T-helper 2 cell (primary cell): ENCODE data around the gene TMPRSS6.

Experiments
- DNase-seq, 5 experiments: peaks; one replicate each; pipeline versions ENCODE4 v3.0.0 to v3.0.0-alpha.2; 2012 to 2022

Gene TMPRSS6

DNA sequence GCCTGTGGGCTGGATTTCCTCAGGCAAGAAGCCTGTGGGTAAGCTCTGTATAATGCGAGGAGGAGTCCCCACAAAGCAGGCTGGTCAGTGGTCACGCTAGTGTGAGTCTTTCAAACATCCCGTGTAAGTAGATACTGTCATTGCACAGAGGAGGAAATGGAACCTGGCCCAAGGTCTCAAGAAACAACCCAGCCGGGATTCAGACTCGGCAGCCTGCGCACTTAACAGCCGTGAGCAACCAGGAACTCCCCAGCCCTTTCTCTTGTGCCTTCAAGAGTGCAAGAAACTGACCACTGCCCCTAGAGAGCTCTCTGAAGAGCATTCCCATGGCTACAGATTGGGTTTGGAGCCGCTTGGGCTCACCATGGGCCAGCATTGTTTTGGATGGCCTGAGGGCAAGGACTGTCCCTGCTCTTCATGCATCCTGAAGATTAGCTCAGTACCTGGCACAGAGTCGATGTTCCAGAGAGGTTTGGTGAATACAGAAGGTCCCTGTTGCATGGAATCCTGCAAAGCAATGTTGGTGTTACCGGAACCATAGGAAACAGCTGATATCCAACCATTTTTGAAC, 83.9 kb downstream of the TMPRSS6 start:
- DNase-seq: no peak

DNA sequence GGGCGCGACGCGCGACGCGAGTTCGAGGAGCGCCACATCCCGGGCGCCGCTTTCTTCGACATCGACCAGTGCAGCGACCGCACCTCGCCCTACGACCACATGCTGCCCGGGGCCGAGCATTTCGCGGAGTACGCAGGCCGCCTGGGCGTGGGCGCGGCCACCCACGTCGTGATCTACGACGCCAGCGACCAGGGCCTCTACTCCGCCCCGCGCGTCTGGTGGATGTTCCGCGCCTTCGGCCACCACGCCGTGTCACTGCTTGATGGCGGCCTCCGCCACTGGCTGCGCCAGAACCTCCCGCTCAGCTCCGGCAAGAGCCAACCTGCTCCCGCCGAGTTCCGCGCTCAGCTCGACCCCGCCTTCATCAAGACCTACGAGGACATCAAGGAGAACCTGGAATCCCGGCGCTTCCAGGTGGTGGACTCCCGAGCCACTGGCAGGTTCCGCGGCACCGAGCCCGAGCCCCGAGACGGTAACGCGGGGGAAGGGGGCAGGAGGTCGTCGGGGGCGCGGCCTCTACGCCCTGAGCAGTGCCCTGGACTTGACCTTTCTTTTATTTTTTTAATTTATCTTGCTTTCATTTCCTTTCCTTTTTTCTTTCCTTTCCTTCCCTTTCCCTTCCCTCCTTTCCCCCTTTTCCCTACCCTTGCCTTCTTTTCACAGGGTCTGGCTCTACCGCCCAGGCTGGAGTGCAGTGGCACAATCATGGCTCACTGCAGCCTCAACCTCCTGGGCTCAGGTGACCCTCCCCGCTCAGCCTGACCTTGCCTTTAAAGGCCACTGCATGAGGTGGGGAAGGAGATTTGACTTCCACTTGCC, 85.0 kb downstream of the TMPRSS6 start:
- DNase-seq: no peak

DNA sequence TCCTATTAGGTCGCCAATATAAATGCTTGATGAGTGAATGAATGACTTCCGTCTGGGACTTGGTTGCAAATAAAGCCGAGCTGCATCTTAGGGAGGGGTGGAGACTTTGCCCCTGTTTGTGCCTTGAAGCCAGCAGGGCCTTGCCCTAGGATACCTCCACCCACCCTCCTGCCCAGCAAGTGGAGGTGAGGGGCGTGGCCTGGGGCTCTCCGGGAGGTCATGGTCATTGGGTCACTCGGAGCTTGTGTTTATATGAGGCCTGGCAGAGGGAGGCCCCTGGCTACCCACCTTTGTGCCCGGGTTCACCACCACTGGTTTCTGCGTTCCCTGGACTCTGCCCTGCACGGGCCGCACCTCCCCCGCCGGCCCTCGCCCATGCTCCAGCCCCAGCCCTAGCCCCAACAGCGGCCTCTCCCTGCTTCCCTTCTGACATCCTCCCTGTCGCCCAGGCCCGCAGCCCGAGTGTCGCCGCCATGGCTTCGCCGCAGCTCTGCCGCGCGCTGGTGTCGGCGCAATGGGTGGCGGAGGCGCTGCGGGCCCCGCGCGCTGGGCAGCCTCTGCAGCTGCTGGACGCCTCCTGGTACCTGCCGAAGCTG, 85.7 kb downstream of the TMPRSS6 start:
- DNase-seq: no peak

DNA sequence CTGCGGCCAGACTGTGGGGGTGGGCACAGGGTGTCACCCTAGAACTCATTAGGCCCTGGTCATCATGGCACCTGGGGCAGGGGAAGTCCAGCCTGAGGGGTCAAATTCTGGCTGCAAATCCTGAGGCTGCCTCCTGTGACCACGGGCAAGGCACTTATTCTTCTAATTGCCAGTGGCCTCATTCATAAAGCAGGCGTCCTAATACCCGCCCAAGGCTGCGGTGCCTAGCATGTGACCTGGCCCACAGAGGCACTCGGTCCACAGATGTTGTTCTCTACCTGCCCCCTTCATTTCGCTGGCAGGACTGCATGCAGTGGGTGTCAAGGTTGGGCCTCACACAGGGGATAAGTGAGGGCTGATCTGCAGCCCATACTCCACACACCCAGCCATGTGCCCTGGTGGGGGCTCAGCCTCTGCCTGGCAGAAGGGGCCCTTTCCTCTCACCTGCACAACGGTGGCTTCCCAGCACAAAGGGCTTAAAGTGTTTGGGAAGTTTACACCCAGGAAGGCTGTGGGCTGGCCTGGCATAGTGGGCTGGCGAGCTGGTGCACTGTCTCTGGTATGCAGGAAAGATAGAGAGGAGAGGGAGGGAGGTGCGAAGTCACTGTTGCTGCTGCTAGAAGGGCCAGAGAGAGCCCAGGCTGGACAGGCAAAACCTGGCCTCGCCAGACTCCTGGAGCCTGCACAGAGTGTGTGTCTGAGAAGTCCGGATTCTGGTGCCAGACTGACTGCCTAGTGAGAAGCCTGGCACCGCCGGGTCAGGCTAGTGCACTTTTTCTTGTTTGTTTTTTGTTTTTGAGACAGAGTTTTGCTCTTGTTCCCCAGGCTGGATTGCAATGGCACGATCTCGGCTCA, 86.8 kb downstream of the TMPRSS6 start:
- no peak for DNase-seq

DNA sequence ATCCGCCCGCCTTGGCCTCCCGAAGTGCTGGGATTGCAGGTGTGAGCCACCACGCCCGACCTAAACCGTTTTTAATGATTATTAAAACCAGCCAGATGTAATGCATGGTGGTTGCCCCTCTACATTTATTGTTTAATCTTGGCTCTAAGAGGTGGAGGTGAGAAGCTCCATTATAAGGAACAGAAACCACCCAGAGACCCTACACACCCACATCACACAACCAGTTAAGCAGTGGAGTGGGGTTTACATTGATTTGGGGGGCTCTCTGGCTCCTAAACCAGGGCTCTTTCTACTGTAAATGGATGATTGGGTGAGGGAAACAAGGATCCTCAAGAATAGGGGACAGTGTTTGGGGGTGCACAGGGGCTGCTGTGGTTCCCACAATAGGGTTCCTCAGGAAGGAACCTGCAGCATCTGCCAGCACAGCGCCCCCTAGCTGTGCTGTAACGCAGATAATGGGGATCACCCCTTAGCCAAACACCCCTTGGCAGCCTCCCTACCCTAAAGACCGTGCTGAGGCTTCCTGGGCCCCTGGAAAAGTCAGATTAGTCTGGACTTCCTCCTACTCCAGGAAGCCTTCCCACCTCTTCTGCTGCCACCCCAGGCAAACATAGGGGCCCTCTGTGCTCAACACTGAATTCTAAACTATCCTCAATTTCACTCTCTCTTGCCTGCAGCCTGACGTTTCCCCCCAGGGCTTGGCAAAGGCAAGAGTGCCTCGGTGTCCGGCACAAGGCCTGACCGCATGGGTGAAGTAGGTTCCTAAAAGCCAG, 87.6 kb downstream of the TMPRSS6 start:
- peak; percentile 19 to 71 (median 30) for DNase-seq

DNA sequence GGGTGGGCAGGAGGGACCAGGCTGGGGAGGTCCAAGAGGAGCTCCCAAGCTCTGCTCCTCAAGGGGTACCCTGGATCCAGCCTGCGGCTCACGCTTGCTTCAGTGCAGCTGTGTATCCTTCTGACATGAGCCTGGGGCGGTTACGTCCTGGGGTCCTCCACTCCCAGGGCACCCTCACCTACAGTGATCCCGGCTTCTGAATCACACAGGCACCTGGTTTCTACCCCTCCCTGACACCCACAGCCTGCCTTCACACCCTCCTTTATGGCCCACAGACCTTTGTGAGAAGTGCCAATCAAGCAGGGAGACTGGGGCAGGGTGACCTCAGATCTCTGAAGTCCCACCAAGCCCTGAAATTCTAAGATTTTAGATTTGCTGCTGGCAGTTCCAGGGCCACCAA, 88.5 kb downstream of the TMPRSS6 start:
- DNase-seq: no peak

DNA sequence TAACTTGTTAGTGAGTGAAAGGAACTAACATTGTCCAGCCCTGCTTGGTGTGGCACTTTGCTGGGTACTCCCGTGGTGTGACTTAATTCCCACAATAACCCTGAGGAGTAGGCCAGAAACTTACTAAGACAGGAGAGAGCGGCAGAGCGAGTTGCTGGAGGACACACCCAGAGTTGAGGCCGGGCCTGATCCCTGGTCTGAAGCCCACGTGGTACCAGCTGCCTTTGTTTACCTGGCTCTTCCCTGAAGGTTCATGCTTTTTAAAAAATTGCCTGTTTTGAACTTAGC, 89.4 kb downstream of the TMPRSS6 start:
- peak in 1 of 5 experiments; percentile 38 for DNase-seq

DNA sequence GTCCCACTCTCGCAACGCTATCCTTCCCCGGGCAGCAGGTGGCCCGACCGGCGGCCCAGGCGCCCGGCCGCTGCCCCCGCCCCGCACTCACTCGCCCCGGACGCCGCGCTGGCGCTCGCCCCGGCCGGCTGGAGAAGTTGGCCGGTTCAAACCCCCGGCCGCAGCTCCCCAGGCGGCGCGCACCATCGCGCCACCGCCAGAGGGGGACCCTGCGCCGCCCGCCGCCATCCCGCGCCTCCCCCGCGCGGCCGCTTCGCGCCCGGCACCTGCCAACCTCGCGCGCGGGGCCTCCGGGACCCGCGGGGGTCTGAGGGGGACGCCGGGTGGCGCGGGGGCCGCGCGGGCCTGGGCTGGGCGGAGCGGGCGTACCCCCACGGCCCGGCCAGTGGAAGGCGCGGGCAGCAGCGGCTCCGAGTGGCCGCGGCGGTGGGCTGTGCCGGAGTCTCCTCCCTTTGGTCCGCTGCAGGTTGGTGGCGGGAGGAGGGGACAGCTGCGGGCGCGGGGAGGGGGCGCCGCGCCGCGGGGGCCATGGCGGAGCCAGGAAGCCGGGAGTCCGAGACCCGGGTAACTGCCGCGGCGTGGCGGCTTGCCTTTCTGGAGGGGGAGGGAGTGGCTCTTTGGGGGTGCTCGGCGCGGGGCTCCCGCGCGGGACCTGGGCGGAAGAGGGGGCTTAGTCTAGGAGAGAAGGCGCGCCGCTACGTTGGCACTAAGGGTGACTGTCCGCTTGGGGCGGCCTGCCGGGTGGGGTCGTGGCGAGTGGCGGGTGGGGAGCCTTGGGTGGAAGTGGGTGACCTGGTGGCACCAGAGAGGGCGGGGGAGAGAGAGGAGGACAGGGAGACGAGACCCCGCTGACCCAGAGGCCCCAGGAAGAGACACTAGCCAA, 90.0 kb downstream of the TMPRSS6 start, which contains the start of the genes MPST and TST:
Gene MPST (plus strand): TSS at position 434 of the 883 bp plus-strand sequence. CDS start 95 bp downstream, at position 529.
Gene TST (minus strand): TSS at position 139 of the 883 bp plus-strand sequence. CDS start 715 bp downstream, outside the sequence.
- peak in 4 of 5 experiments; percentile 5 to 65 (median 22) for DNase-seq

DNA sequence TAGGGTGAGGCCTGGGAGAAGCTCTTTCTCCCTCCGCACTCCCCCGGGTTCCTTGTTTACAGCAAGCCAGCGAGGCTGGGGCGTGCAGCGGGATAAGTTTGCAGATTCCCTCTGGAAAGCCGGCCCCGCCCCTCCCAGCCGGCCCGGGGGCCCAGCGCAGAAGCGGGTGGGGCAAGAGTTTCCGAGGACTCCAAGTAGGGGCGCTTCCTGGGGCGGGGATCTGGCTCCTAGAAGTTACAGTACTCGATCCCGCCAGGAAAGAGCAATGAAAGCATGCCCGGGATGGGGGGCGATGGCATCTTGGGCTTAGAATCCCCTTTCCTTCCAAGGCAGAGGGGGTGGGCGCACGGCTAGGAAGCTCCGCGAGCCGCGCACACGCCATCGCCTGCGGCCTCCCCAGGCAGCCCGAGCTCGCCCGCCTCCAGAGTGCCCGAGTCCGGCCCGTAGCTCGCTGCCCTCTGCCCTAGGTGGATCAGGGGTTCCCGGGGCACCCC, 90.7 kb downstream of the TMPRSS6 start:
- no peak for DNase-seq

DNA sequence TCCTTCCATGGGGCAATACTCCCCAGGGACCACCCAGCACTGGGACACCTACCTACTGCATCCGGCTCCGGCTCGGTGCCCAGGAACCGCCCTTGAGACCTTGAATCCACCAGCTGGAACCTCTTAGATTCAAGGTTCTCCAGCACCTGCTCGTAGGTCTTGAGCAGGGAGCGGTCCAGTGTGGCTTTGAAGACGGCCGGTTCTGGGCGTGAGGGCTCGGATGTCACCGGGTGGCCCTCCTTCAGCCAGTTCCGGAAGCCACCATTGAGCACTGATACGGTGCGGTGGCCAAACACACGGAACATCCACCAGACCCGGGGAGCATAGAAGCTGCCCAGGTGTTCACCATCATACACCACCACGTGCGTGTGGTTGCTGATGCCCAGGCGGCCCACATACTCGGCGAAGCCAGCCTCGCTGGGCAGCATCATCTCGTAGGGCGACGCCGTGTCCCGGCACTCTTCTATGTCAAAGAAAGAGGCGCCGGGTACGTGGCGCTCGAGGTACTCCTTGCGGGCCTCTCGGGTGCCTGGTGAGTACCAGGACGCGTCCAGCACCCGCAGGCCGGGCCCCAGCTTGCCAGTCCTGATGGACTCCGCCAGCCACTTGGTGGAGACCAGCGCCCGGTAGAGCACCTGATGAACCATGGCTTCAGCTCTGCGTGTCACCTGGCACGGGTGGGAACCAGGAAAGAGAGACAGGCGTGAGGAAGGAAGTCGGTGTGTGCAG, 91.3 kb downstream of the TMPRSS6 start:
- DNase-seq: no peak

DNA sequence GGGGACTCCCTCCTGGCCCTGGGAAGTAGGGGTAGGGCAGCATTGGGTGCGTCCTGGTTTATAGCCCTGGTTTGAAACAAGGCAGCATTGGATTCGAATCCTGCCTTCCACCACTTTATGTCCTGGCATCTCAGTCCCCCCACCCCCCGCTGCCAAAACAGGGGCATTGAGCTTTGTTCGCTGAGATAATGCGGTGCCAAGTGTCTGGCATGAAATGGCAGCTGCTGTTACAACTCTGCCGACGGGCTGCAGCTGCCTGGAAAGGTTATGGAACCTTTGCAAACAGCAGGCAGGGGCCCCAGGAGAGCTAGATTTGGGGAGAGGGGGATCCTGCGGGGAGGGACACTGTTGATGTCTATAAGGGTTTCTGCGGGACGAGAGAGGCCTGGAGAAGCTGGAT, 92.2 kb downstream of the TMPRSS6 start:
- no peak for DNase-seq

DNA sequence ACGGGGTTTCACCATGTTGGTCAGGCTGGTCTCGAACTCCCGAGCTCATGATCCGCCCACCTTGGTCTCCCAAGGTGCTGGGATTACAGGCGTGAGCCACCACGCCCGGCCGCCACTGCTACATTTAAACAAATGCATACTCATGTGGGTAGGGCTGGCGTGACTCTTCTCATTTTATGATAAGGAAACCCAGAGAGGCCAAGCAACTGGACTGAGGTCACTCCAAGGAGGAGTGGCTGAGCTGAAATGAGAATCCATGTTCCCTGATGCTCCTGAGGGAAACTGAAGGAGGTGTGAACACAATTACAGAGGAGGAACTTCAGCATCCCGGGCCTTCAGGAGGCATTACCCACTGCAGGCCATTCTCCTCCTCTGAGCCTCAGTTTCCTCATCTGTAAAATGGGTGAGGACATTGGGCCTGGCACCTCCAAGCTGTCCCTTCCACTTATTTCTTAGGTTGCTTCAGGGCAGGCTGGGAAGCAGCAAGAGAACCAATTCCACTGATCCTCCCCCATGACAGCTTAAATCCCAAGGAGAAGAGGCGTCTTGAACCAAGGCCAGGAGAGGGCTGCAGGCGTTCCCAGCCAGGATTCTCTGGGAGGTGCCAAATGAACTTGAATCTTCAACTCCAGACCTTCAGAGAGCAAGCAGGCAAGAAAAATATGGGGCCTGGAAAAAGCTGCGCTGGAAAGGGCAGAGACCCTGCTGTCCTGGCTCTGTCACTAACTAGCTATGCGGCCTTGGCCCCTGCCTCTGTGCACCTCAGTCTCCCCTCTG, 93.2 kb downstream of the TMPRSS6 start:
- DNase-seq: no peak

DNA sequence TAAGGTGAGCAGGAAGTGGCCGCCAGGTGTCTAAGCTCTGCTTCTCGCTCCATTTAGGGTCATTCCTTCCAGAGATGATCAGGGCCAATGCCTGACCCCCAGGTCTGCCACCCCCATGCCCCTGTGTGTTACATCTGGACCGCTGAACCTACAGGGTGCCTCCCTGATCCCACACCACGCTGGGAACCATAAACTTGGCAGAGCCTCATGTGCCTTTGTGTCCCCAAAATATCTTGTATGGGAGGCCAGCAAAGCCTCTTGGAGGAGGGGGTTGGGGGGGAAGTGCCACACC, 94.0 kb downstream of the TMPRSS6 start:
- DNase-seq: no peak
